Measurements from ENCODE around the gene SDK1.

The SDK1 gene

DNA sequence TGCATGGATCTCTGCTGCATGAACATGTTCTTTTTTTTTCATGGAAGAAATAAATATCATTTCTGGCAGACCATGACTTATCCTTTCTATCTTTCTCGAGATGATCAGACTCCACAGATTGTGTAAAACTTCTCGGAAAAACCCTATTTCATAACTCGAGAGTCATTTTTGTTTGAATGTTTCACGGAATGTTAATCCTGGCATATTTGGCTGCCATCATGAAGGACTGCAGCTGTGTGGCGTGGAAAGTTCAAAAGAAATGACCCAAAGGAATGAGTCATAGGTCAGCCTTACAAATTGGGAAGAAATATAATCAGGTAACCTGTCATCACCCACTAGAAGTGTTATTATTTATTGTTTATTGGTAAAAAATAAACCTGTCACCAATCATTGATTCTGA lies 566.8 kb downstream of the SDK1 start:
- H3K4me3 ChIP-seq (ENCODE audit: low read depth, low read length): no peak overlapping the region
- H3K36me3 ChIP-seq: no peaks in the 10 kb centered on the region
- no peaks in the 10 kb centered on the region for H3K27me3 ChIP-seq (ENCODE audit: insufficient read depth, low read depth, severe bottlenecking)
- DNase-seq: no peak
- TF ChIP-seq, protein P1, sequence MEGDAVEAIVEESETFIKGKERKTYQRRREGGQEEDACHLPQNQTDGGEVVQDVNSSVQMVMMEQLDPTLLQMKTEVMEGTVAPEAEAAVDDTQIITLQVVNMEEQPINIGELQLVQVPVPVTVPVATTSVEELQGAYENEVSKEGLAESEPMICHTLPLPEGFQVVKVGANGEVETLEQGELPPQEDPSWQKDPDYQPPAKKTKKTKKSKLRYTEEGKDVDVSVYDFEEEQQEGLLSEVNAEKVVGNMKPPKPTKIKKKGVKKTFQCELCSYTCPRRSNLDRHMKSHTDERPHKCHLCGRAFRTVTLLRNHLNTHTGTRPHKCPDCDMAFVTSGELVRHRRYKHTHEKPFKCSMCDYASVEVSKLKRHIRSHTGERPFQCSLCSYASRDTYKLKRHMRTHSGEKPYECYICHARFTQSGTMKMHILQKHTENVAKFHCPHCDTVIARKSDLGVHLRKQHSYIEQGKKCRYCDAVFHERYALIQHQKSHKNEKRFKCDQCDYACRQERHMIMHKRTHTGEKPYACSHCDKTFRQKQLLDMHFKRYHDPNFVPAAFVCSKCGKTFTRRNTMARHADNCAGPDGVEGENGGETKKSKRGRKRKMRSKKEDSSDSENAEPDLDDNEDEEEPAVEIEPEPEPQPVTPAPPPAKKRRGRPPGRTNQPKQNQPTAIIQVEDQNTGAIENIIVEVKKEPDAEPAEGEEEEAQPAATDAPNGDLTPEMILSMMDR (IDR thresholded peaks at IDR 0.05; ENCODE audit: low read depth, low read length): no peak
- H3K27ac ChIP-seq: no peak overlapping the region
- H3K9me3 ChIP-seq (ENCODE audit: severe bottlenecking): no peaks in the 10 kb centered on the region

DNA sequence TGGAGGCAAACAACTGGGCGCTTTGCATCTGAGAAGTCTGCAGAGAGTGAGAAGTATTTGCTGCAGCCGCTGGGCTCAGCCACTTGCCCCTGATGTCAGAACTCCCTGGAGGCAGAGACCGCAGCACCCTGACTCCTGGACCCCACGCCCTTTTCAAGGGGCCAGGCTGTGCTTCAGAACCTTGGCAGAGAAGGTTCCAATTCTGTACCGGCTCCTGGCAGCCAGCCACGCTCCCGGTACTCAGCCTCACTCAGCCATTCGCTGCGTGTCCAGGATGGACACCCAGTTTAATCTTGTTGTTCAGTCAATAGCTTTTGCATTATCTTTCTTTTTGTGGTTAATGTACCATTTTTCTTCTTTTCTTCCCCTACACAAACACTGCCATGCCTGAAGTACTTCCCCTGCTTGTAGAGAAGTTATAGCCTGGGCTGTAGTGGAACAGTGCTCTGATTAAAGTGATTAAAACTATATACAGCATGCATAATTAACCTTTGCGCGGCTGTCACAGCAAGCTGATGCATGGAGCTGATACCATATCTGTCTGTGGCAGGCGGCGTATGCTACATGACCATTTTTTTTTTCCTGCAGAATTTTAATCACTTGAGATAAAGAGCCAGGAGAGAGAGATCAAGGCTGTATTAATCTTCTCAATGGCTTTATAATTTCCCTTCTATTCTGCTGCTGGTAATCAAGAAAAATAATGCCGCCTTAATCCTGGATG lies 578.5 kb downstream of the SDK1 start:
- no peak overlapping the region for H3K4me3 ChIP-seq (ENCODE audit: low read depth, low read length)
- H3K9me3 ChIP-seq (ENCODE audit: severe bottlenecking): no peaks in the 10 kb centered on the region
- H3K36me3 ChIP-seq: no peaks in the 10 kb centered on the region
- DNase-seq: no peak
- TF ChIP-seq, protein P1 (IDR thresholded peaks at IDR 0.05; ENCODE audit: low read depth, low read length): no peak
- H3K27ac ChIP-seq: no peak overlapping the region
- no peaks in the 10 kb centered on the region for H3K27me3 ChIP-seq (ENCODE audit: insufficient read depth, low read depth, severe bottlenecking)

DNA sequence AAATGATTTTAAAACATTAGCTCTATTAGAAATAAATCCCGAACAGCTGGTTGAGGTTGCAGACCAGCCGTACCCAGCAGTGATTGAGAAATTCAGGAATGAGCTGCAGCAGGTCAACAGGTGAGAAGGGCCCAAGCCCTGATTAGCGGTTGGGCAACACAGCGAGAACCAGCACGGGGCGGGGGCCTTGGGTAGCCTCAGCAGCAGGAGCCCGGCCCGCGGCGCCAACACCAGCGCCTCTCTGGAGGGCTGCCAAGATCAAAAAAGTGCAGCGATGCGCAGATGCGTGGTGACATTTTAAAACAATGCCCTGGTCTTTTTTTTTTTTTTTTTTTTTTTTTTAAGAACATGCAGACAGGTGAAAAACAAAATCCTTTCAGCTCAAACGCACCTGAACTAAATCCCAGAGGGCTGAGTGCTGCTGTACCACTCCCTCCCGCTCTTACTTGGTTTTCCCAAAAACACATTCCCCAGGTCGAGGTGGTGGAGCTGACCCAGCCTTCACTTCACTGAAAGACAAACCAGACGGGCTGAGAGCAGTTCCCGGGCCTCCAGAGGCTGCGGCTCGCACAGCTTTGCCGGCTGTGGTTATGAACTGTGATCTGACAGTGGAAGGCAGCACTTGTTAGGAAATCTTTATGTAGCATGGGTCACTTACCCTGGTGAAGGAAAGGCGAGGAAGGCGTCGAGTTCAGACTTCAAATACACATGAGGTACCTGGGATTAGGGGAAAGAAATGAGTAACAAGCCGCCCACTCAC lies 579.4 kb downstream of the SDK1 start:
- no peak for DNase-seq
- no peak overlapping the region for H3K27ac ChIP-seq

DNA sequence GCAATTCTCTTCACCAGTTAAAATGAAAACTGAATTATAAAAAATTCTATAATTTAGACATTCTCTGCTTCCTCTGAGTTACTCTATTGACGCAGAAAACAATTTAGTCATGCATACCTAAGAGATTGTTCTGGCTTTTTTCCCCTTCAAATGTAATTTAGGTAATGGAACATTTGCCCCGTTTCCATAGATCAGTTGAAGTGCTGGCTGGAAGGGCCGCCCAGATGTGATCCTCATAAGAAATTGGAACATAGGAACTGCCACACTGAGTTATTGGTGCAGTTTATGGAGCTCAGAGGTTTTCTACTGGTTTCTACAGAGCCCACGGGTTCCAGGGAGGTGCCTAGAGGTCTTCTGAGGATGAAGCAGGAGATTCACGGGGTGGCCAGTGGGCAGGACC lies 581.7 kb downstream of the SDK1 start:
- TF ChIP-seq, protein P1 (IDR thresholded peaks at IDR 0.05; ENCODE audit: low read depth, low read length): no peak
- no peak overlapping the region for H3K4me3 ChIP-seq (ENCODE audit: low read depth, low read length)
- no peaks in the 10 kb centered on the region for H3K27me3 ChIP-seq (ENCODE audit: insufficient read depth, low read depth, severe bottlenecking)
- DNase-seq: no peak
- no peaks in the 10 kb centered on the region for H3K36me3 ChIP-seq
- no peak overlapping the region for H3K27ac ChIP-seq
- H3K9me3 ChIP-seq (ENCODE audit: severe bottlenecking): no peaks in the 10 kb centered on the region

More for the DNA sequence above, 579.4 kb downstream of the SDK1 start:
- TF ChIP-seq, protein P1 (IDR thresholded peaks at IDR 0.05; ENCODE audit: low read depth, low read length): no peak
- Histone ChIP-seq H3K4me3 (ENCODE audit: low read depth, low read length) (no peak overlapping the region), H3K36me3 (no peaks in the 10 kb centered on the region), H3K27me3 (ENCODE audit: insufficient read depth, low read depth, severe bottlenecking) (no peaks in the 10 kb centered on the region), H3K9me3 (ENCODE audit: severe bottlenecking) (no peaks in the 10 kb centered on the region)

DNA sequence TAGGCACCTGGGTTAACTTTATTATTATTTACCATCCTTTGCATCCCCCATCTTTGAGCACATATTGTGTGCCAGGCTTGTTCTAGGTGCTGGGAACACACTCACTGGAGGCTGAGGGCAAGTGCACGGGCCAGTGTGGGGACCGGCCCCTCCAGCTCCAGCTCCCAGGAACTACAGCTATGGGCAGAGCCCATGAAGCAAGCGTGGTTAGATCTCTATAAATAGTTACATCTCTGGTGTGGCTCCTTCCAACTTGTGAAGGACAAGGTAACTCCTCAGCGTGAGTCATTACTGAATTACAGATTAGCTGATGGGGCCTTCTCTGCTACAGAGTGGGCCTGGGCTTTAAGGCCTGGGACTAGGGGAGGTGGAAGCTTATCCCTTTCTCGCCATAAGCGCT lies 583.5 kb downstream of the SDK1 start:
- TF ChIP-seq, protein P1 (IDR thresholded peaks at IDR 0.05; ENCODE audit: low read depth, low read length): no peak

More for the DNA sequence above, 583.5 kb downstream of the SDK1 start:
- Histone ChIP-seq H3K9me3 (ENCODE audit: severe bottlenecking) (no peaks in the 10 kb centered on the region), H3K36me3 (no peaks in the 10 kb centered on the region), H3K27ac (no peak overlapping the region), H3K27me3 (ENCODE audit: insufficient read depth, low read depth, severe bottlenecking) (no peaks in the 10 kb centered on the region), H3K4me3 (ENCODE audit: low read depth, low read length) (no peak overlapping the region)
- DNase-seq: no peak
